ENCODE data around the gene ATP6V1D.

The ATP6V1D gene

DNA sequence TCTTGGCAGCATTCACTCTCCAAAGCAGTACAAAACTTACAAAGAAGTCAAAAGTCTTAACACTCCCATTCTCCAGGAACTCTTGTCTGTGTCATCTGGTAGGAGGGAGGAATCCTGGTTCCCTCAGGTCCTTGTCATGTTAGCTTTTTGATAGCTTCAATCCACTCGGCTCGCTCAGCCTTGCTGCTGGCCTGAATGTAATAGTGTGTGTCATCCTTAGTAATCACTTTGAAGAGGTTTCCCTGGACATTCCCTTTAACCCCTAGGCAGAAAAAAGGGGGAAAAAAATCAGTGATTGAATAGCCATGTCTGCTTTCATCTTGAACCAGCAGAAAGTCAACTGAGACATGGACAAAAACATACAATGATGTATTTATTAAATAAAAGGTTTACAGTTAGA, 27.6 kb upstream of the ATP6V1D start:
- Mint-ChIP-seq H3K4me3 (no peak overlapping the region), H3K36me3 (peaks cover 32% of the 10 kb centered on the region), H3K9me3 (no peaks in the 10 kb centered on the region), H3K4me1 (peaks cover 11% of the 10 kb centered on the region), H3K27me3 (peaks cover 2% of the 10 kb centered on the region), H3K27ac (peak overlapping the region; percentile 15)
- no peak for DNase-seq
- CTCF ChIA-PET, result no interaction called here

DNA sequence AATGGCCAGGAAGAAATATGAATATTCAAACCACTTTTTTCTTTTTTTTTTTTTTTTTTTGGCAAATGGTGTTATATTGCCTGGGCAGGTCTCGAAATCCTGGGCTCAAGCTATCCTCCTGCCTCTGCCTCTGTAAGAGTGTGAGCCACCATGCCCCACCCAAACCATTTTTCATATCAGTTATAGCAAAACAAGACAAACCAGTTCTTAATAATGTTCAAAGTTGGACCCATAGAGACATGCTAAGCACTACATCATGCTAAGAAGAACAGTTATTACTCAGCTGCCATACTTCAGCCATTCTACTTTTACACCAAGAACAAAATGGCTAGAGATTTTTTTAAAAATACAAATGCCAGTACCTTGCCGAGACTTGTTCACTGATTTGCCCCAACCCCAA, 26.0 kb upstream of the ATP6V1D start:
- H3K27me3 Mint-ChIP-seq, result no peaks in the 10 kb centered on the region
- CTCF ChIA-PET, result interaction anchor here (1.4 kb wide), 1 partner anchor 42 kb away, joined by 5 read pairs; no protein-coding TSS in a partner anchor
- peaks cover 41% of the 10 kb centered on the region for H3K36me3 Mint-ChIP-seq
- H3K4me1 Mint-ChIP-seq, result peaks cover 3% of the 10 kb centered on the region
- H3K4me3 Mint-ChIP-seq, result no peak overlapping the region
- H3K9me3 Mint-ChIP-seq, result no peaks in the 10 kb centered on the region
- DNase-seq, result no peak
- H3K27ac Mint-ChIP-seq, result no peak overlapping the region

DNA sequence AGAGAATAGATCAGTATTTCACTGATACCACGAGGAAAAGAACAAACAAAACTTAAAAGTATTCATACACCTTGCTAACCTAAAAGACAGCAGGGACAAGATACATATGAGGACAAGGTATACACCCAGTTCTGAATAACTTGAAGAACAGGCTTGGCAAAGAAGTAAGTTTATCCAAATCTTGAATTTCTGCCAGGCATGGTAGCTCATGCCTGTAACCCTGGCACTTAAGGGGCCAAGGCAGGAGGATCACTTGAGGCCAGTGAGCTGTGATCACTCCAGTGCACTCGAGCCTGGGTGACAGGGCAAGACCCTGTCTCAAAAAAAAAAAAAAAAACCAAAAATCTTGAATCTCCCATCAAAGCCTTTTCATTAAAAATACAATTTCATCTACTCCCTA, 25.5 kb upstream of the ATP6V1D start:
- H3K9me3 Mint-ChIP-seq, result no peaks in the 10 kb centered on the region
- peaks cover 45% of the 10 kb centered on the region for H3K36me3 Mint-ChIP-seq
- no peak overlapping the region for H3K27ac Mint-ChIP-seq
- CTCF ChIA-PET, result no interaction called here
- no peak for DNase-seq
- H3K4me1 Mint-ChIP-seq, result no peaks in the 10 kb centered on the region
- H3K4me3 Mint-ChIP-seq, result no peak overlapping the region
- H3K27me3 Mint-ChIP-seq, result no peaks in the 10 kb centered on the region

DNA sequence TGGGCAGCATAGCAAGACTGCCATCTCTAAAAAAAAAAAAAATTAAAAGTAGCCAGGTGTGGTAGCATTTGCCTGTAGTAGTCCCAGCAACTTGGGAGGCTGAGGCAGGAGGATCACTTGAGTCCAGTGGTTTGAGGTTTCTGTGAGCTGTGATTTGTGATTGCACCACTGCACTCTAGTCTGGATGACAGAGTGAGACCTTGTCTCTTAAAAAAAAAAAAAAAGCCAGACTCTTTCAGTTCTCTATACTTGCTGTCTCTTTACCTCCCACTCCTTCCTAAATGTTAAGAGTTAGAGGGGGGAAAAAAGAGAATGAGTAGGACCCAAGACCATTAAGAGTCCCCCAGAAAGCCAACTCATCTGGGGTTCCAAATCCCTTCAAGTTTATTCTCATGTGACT, 18.3 kb upstream of the ATP6V1D start:
- no peak overlapping the region for H3K27ac Mint-ChIP-seq

DNA sequence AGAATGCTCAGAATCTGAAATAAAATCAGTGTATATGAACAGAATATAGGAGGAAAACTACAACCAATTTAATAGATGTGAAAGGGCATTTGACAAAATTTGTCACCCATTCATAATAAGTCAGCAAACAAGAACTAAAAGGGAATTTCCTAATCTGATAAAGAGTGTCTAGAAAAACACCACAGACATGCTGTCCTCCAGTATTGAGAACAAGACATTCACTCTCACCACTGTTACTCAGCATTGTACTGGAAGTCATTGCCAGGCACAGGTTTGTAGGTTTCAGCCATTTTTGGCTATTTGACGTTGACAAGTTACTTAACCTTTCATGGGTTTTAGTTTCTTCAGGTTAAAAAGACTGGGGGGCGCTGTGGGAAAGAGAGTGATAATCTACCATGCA, 13.7 kb upstream of the ATP6V1D start:
- CTCF ChIA-PET, result no interaction called here
- H3K36me3 Mint-ChIP-seq, result peaks cover 46% of the 10 kb centered on the region

More for the DNA sequence above, 18.3 kb upstream of the ATP6V1D start:
- Mint-ChIP-seq H3K36me3 (peaks cover 59% of the 10 kb centered on the region), H3K4me3 (no peak overlapping the region), H3K9me3 (no peaks in the 10 kb centered on the region), H3K27me3 (no peaks in the 10 kb centered on the region), H3K4me1 (peaks cover 3% of the 10 kb centered on the region)
- no peak for DNase-seq
- CTCF ChIA-PET, result interaction anchor here (1.1 kb wide), 1 partner anchor 62 kb away, joined by 4 read pairs; no protein-coding TSS in a partner anchor

DNA sequence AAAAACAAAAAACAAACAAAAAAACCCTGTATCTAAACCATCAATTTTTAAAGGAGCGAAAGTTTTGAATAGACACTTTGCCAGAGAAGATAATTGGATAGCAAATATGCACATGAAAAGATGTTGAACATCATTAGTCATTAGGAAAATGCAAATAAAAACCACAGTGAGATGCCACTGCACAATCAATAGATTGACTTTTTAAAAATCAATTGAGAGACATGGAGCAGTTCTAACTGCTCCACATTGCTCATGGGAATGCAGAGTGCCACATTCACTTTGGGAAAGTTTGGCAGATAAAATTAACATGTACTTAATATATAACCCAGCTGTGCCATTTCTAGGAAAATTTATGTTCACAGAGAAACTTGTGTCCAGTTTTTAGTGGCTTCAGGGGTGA, 13.2 kb upstream of the ATP6V1D start:
- Mint-ChIP-seq H3K27ac (no peak overlapping the region), H3K27me3 (no peaks in the 10 kb centered on the region), H3K9me3 (no peaks in the 10 kb centered on the region), H3K36me3 (peaks cover 45% of the 10 kb centered on the region), H3K4me1 (peaks cover 11% of the 10 kb centered on the region), H3K4me3 (no peak overlapping the region)
- CTCF ChIA-PET, result no interaction called here
- DNase-seq, result no peak

More for the DNA sequence above, 13.7 kb upstream of the ATP6V1D start:
- Mint-ChIP-seq H3K4me3 (no peak overlapping the region), H3K9me3 (no peaks in the 10 kb centered on the region), H3K27ac (no peak overlapping the region), H3K4me1 (peaks cover 10% of the 10 kb centered on the region), H3K27me3 (no peaks in the 10 kb centered on the region)
- DNase-seq, result no peak

DNA sequence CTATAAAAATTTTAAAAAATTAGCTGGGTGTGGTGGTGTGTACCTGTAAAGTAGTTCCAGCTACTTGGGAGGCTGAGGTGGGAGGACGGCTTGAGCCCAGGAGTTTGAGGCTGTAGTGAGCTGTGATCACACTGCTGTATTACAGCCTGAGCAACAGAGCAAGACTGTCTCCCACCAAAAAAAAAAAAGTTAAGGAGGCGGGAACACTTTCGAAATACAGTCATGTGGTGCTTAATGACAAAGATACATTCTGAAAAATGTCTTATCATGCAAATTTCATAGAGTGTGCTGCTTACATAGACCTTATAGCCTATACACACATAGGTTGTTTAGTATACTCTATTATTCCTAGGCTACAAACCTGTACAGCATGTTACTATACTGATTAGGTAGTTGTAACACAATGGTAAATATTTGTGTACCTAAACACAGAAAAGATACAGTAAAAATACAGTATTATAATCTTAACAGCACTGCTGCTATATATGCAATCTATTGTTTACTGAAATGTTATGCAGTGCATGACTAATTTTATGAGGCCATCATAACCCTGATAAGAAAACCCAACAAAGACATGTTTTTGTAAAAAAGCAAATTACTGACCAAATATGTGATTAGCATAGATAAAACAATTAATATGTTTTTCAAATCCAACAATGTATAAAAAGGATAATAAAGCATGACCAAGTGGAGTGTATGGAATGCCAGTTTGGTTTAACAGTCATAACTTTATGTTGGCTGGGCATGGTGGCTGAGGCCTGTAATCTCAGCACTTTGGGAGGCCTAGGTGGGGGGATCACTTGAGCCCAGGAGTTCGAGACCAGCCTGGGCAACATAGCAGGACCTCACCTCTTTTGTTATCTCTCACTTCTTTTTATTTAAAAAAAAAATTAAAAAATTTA, 11.9 kb upstream of the ATP6V1D start:
- H3K9me3 Mint-ChIP-seq, result no peaks in the 10 kb centered on the region
- H3K4me1 Mint-ChIP-seq, result peaks cover 16% of the 10 kb centered on the region
- CTCF ChIA-PET, result no interaction called here
- DNase-seq, result no peak
- H3K27me3 Mint-ChIP-seq, result no peaks in the 10 kb centered on the region
- no peak overlapping the region for H3K4me3 Mint-ChIP-seq
- no peak overlapping the region for H3K27ac Mint-ChIP-seq
- H3K36me3 Mint-ChIP-seq, result peaks cover 43% of the 10 kb centered on the region

DNA sequence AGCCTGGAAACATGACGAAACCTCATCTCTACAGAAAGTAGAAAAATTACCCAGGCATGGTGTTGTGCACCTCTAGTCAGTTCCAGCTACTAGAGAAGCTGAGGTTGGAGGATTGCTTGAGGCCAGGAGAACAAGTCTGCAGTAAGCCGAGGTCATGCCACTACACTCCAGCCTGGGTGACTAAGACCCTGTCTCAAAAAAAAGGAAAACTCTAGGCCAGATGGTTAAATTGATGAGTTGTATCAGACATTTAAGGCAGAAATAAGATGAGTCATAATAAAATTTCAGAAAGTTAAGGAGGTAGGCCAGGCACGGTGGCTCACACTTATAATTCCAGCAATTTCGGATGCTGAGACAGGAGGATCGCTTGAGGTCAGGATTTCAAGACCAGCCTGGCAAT, 11.2 kb upstream of the ATP6V1D start:
- Mint-ChIP-seq H3K36me3 (peaks cover 41% of the 10 kb centered on the region), H3K27ac (no peak overlapping the region), H3K27me3 (no peaks in the 10 kb centered on the region), H3K4me1 (peaks cover 17% of the 10 kb centered on the region), H3K4me3 (no peak overlapping the region), H3K9me3 (no peaks in the 10 kb centered on the region)
- no peak for DNase-seq
- CTCF ChIA-PET, result no interaction called here

DNA sequence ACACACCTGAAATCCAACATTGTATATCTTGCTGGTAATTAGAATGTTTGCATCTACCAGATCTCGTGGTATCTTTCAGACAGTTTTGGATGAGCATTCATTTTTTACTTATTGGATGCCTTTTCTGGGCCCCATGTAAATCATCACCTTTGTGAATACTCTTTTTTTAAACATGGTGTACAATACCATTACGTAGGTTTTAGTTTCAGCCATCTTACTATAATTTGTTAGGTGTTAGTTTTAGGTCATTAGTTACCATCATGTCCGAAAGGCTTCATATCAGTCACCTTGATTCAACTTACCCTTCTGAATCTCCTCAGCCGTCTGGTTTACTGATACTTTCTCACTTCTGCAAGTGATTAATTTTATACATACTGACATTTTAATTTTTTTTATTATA, 5.9 kb upstream of the ATP6V1D start:
- no peak overlapping the region for H3K27ac Mint-ChIP-seq
- no peaks in the 10 kb centered on the region for H3K9me3 Mint-ChIP-seq
- peaks cover 45% of the 10 kb centered on the region for H3K4me1 Mint-ChIP-seq
- CTCF ChIA-PET, result no interaction called here
- DNase-seq, result no peak
- peaks cover 42% of the 10 kb centered on the region for H3K36me3 Mint-ChIP-seq
- no peaks in the 10 kb centered on the region for H3K27me3 Mint-ChIP-seq
- no peak overlapping the region for H3K4me3 Mint-ChIP-seq

DNA sequence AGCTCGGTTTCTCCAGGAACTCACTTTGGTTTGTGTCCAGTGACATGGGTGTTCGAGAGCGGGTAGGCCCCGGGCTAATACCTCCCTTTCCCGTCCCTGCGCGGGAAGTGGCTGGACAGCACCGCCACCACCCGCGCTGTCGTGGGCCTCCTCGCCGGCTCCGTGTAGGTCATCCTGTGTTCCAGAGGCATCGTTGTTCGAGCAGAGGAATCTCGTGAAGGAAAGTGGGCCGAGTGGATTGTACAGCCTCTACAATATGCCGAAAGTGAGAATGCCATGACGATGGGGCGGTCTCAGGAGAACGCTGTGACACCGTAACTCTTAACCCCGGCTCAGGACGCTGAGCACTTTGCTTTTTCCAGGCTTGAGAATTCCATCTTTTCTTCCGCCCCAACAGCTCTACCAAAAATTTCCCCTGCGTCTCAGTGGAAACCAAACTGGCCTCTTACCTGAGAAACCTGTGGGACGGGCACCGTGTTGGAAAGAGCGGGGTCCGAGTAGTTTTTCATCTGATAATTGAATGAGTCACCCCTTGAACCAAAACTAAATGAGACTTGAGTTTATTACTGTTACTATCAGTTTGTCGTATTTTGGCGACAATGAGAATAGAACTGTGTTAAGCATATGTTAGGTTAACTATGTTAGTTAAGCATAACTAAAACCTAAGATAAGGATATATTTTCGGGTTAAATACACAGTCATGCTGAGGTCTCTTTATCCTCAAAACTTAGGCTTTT, 1.0 kb upstream of the ATP6V1D start:
- no peaks in the 10 kb centered on the region for H3K27me3 Mint-ChIP-seq
- peaks cover 63% of the 10 kb centered on the region for H3K4me1 Mint-ChIP-seq
- no peaks in the 10 kb centered on the region for H3K9me3 Mint-ChIP-seq
- peaks cover 22% of the 10 kb centered on the region for H3K36me3 Mint-ChIP-seq
- CTCF ChIA-PET, result interaction anchor here (0.6 to 2.1 kb wide), 11 partner anchors 8 to 1001 kb away, joined by 3 to 13 read pairs (median 5); partner anchors contain the start of gene ZFYVE26
- no peak for DNase-seq
- peak overlapping the region; percentile 95 for H3K27ac Mint-ChIP-seq
- peak overlapping the region; percentile 97 for H3K4me3 Mint-ChIP-seq

DNA sequence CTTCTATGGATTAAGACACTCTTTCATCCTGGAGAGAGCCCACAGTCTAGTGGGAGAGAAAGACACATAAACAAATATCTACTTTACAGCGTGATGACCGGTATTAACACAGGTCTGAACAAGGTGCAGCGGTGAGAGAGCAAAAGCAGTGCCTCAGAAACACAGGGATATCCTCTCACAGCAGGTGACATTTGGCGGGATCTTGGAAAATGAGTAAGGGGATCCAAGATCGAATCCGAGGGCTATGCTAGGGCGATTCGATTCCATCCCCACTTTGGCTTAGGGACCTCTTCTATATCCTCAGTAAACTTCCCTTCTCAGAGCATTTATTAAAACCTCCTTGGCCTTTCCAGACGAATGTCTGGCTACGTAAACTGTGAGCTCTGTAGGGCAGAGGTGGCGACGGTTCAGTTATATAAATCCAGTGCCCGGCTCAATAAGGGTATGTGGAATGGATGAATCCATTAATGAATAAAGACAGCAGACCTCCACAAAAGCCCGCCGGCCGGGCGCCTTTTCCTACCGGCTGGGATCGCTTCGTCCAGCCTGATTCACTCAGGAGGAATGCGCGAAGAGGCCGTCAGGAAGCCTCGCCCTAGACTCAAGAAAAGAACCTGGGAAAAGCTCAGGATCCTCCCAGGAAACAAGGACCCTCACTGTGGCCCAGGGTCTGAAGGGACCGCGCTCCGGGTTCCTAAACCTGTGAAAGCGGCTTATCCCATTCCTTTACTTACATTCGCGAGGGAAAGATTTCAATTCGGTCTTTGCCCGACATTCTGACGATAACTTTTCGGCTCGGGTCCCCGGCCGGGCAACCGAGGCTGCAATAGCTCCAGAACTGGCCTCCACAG, 455 bp downstream of the ATP6V1D start:
- Mint-ChIP-seq H3K4me3 (peak overlapping the region; percentile 97), H3K36me3 (peaks cover 10% of the 10 kb centered on the region), H3K27ac (peak overlapping the region; percentile 95), H3K27me3 (no peaks in the 10 kb centered on the region), H3K9me3 (no peaks in the 10 kb centered on the region), H3K4me1 (peaks cover 56% of the 10 kb centered on the region)
- CTCF ChIA-PET, result interaction anchor here (0.6 to 2.1 kb wide), 16 partner anchors 8 to 1000 kb away, joined by 3 to 13 read pairs (median 4); partner anchors contain the start of gene ZFYVE26
- DNase-seq, result peak; percentile 23

DNA sequence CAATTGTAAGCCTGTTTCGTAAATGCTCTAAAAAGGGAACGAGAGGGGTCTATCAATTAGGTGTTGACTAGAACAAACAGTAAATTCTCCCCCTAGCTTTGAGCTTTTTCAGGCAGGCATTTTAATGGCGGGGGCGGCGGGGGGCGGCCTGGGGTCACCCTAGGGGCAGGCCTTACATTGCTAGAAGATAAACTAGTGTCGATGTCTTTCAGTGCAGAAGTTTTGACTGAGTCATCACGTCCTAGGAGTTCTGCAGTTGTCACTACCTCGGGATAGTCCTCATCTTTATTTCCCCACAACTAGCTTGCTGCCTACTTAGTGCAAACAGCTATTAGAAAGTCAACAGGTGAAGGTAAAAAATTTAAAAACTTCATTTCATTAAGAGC, 1.6 kb downstream of the ATP6V1D start:
- Mint-ChIP-seq H3K27ac (no peak overlapping the region), H3K4me1 (peaks cover 45% of the 10 kb centered on the region), H3K36me3 (peaks cover 8% of the 10 kb centered on the region), H3K27me3 (no peaks in the 10 kb centered on the region), H3K4me3 (peak overlapping the region; percentile 97), H3K9me3 (no peaks in the 10 kb centered on the region)
- DNase-seq, result no peak
- CTCF ChIA-PET, result interaction anchor here (1.4 kb wide), 1 partner anchor 346 kb away, joined by 3 read pairs; no protein-coding TSS in a partner anchor

DNA sequence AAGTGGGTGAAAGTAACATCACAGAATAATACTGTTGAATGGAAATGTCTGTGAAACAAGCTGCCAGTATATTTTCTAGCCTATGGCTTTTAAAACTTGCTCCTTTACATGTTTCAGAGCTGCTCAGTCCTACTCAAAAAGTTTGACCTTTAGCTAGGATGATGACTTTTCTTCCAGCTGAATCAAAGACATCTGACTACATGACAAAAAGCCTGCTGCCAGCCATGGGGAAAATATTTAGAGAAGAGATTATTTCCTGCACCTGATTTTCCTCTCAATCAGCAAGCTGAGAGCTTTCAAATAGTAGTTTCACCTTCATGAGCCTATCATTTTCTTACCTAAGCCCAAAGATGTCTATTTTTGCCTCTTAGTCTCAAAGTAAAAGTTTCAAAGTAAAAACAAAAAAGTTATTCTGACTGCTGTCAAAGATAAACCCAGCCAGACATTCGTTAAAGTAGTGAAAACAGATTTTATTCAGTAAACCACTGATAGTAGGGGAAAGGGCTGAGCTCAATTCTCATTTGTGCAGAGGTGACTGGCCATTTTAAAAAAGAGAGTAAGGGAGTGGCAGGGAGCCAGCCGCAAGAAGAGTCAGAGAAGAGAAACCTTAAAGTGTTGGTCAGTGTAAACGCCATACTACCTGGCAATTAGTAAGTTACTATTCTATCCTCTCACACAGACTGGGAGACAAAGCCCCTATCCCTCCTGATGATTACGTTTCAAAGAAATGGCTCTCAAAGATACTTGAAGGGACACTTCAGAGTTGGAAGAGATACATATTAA, 2.2 kb downstream of the ATP6V1D start:
- DNase-seq, result no peak
- no peak overlapping the region for H3K27ac Mint-ChIP-seq
- CTCF ChIA-PET, result interaction anchor here (1.4 kb wide), 1 partner anchor 347 kb away, joined by 3 read pairs; no protein-coding TSS in a partner anchor
- H3K27me3 Mint-ChIP-seq, result no peaks in the 10 kb centered on the region
- peaks cover 7% of the 10 kb centered on the region for H3K36me3 Mint-ChIP-seq
- H3K4me3 Mint-ChIP-seq, result peak overlapping the region; percentile 97
- no peaks in the 10 kb centered on the region for H3K9me3 Mint-ChIP-seq
- H3K4me1 Mint-ChIP-seq, result peaks cover 40% of the 10 kb centered on the region

Data from activated naive CD4-positive, alpha-beta T cell treated with anti-CD3 and anti-CD28 coated beads, Interleukin-2, amount 10 ng/mL, durations not matched to agents 7 days and 5 days (primary cell).